GM19238 (cell line): ENCODE data around the gene HSPE1.
"Not testable (repeated sequence)": the region's sequence is repeated elsewhere in the genome, so short reads cannot be mapped to it uniquely, and the experiment has no call there.

ENCODE experiments used
- DNase-seq: peaks from one replicate; pipeline ENCODE4 v3.0.0; 2011; ENCODE audit warnings: low spot score; ENCODE audit not compliant: insufficient read length

The HSPE1 gene

GRCh38 chr2:197499594-197500502, at the start of gene HSPE1, which contains the start of gene HSPD1:
Gene HSPE1, plus strand, starts transcription at chr2:197500379. Its CDS starts 58 bp downstream, at chr2:197500437.
Gene HSPD1, minus strand, starts transcription at chr2:197499840. Its CDS starts 992 bp downstream, at chr2:197498848.
- DNase-seq = peak; percentile 84

GRCh38 chr2:197450465-197450864, 49.7 kb upstream of the HSPE1 start:
- no peak for DNase-seq

- not testable (repeated sequence) for DNase-seq
Observed at GRCh38 chr2:197450935-197451358, 49.2 kb upstream of the HSPE1 start.

GRCh38 chr2:197452754-197453122, 47.4 kb upstream of the HSPE1 start:
- no peak for DNase-seq

GRCh38 chr2:197453123-197453913, 46.9 kb upstream of the HSPE1 start, which contains the start of gene COQ10B:
Gene COQ10B, plus strand, starts transcription at chr2:197453552. Its CDS starts 9 bp downstream, at chr2:197453561.
- peak; percentile 94 for DNase-seq

GRCh38 chr2:197453914-197454398, 46.2 kb upstream of the HSPE1 start:
- DNase-seq = no peak

- DNase-seq = no peak
Observed at GRCh38 chr2:197454923-197455322, 45.3 kb upstream of the HSPE1 start.

- no peak for DNase-seq
Observed at GRCh38 chr2:197455428-197455827, 44.8 kb upstream of the HSPE1 start.

- no peak for DNase-seq
Observed at GRCh38 chr2:197460649-197461048, 39.5 kb upstream of the HSPE1 start.

GRCh38 chr2:197461057-197461456, 39.1 kb upstream of the HSPE1 start:
- no peak for DNase-seq

- no peak for DNase-seq
Observed at GRCh38 chr2:197464175-197464574, 36.0 kb upstream of the HSPE1 start.

- DNase-seq = no peak
Observed at GRCh38 chr2:197472166-197472565, 28.0 kb upstream of the HSPE1 start.

GRCh38 chr2:197477797-197478196, 22.4 kb upstream of the HSPE1 start:
- DNase-seq = no peak

GRCh38 chr2:197480165-197481036, 19.8 kb upstream of the HSPE1 start:
- DNase-seq = no peak

GRCh38 chr2:197484248-197484647, 15.9 kb upstream of the HSPE1 start:
- DNase-seq = not testable (repeated sequence)

- no peak for DNase-seq
Observed at GRCh38 chr2:197486175-197486574, 14.0 kb upstream of the HSPE1 start.

GRCh38 chr2:197487385-197487784, 12.8 kb upstream of the HSPE1 start:
- no peak for DNase-seq

GRCh38 chr2:197495433-197496134, 4.6 kb upstream of the HSPE1 start:
- no peak for DNase-seq

GRCh38 chr2:197496695-197497094, 3.5 kb upstream of the HSPE1 start:
- DNase-seq = no peak

GRCh38 chr2:197497326-197497725, 2.9 kb upstream of the HSPE1 start:
- DNase-seq = no peak
